Measurements from ENCODE around the gene SLC19A1.

SLC19A1 gene

DNA sequence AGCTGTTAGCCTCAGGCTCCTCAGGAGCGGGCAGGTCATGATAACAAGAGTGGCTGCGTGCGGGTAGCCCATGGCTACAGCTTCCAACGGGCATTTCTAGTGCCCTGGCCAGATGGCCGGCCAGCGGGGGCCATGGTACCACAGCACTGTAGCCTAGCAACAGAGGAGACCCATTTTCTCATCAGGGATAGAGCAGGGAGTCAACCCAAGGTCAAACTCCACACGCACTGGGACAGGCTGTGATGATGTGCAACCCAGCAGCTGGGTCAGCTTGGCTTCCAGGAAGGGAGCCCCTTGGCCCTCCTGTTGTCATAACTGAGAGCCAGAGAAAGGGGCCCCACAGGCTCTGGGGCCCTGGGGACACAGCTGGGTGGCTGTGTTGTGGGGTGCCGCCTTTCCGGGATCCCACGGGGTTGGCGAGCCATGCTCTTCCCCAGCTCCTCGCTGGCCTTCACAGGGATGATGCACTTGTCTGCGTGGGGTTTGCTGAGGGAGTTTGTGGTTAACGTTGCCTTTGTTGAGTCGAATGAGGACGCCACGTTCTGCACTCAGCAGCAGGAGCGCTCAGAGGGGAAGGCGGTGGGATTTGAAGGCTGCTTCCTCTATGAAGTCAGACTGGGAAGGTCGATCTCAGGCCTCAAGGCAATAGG lies 91.0 kb downstream of the SLC19A1 start:
- Histone ChIP-seq H3K79me2 (ENCODE audit: control insufficient read depth, insufficient read depth, low read length, unreplicated experiment) (no peaks in the 10 kb centered on the region), H3K27me3 (ENCODE audit: insufficient read depth, low read length) (no peaks in the 10 kb centered on the region; the same call in 1 of the 2 replicates), H3K36me3 (ENCODE audit: insufficient read depth, low read length) (no peaks in the 10 kb centered on the region)

DNA sequence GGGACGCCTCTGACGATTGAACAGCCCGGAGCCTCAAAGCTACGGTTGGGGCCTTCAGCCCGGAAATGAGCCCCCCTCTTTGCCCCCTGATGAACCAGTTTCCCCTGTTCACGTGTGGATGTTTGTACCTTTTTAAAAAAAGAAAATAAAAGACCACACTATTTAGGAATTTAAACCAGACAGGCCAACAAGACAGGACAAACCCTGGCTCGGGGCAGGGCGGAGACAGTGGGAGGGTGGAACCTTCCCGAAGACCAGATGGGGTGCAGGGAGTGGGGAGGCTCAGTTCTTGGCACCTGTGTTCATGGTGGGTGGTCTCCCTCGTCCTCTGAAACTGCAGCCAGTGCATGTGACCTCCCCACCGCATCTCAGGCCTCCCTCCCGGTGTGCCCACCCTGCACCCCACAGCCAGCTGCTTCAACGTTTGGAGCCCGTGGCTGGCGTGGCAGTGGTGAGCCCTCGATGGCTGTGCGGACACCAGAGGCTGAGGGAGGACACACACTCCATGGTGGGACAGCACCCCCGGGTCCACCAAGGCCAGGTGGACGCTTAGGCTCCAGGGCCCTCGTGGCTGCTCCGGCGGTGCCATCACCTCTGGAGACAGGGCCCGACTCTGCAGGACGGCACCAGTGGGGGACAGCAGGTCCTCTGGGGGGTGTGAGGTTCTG lies 91.7 kb downstream of the SLC19A1 start:
- Histone ChIP-seq H3K4me3 (ENCODE audit: low read depth, low read length) (no peak overlapping the region), H3K4me1 (ENCODE audit: control insufficient read depth, insufficient read depth, low read length, unreplicated experiment) (peaks cover 7% of the 10 kb centered on the region), H3K36me3 (ENCODE audit: insufficient read depth, low read length) (no peaks in the 10 kb centered on the region), H3K27me3 (ENCODE audit: insufficient read depth, low read length) (no peaks in the 10 kb centered on the region; the same call in 1 of the 2 replicates), H2AFZ (ENCODE audit: low read length, unreplicated experiment) (no peak overlapping the region), H3K79me2 (ENCODE audit: control insufficient read depth, insufficient read depth, low read length, unreplicated experiment) (no peaks in the 10 kb centered on the region), H3K27ac (ENCODE audit: low read depth, low read length) (no peak overlapping the region)

More for the DNA sequence above, 91.0 kb downstream of the SLC19A1 start:
- Histone ChIP-seq H3K4me3 (ENCODE audit: low read depth, low read length) (no peak overlapping the region), H2AFZ (ENCODE audit: low read length, unreplicated experiment) (no peak overlapping the region), H3K27ac (ENCODE audit: low read depth, low read length) (no peak overlapping the region), H3K4me1 (ENCODE audit: control insufficient read depth, insufficient read depth, low read length, unreplicated experiment) (peaks cover 10% of the 10 kb centered on the region)

DNA sequence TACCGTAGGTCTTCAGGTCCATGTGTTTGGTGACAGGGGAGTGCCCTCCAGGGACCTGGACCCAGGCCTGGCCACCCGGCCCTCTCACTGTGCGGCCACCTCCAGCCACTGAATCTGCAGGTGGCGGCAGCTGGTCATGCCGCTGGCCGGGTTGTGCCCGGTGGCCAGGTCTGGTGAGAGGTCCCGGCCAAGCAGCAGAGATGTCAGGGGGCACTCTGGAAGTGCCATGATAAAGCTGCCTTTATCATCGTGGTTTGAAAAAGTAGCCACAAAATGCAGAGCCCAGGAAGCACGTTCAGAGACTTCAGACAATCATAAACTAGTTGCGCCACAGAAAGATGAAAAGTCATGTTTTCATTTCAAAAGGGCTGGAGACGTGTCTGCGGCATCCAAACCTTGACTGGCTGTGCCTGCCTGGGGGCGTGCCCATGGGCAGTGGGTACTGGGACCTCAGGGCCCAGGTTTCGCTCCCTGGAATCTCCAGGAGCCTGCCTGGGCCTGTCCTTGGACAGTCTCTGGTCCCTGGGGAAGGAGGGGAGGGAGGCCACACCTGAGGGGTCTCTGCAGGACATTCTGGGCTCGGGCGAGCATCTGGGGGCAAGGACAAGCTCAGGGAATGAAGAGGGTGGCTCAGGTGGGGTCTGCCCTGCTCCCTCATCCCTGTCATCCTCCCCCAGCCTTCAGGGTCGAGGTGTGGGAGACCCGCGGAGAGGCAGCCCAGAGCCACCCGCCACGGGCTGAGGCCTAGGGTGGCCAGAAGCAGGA lies 92.4 kb downstream of the SLC19A1 start:
- H2AFZ ChIP-seq (ENCODE audit: low read length, unreplicated experiment), result no peak overlapping the region
- H3K4me3 ChIP-seq (ENCODE audit: low read depth, low read length), result no peak overlapping the region
- no peaks in the 10 kb centered on the region for H3K79me2 ChIP-seq (ENCODE audit: control insufficient read depth, insufficient read depth, low read length, unreplicated experiment)
- H3K27ac ChIP-seq (ENCODE audit: low read depth, low read length), result no peak overlapping the region
- H3K4me1 ChIP-seq (ENCODE audit: control insufficient read depth, insufficient read depth, low read length, unreplicated experiment), result peaks cover 1% of the 10 kb centered on the region
- no peaks in the 10 kb centered on the region; the same call in 1 of the 2 replicates for H3K27me3 ChIP-seq (ENCODE audit: insufficient read depth, low read length)
- no peaks in the 10 kb centered on the region for H3K36me3 ChIP-seq (ENCODE audit: insufficient read depth, low read length)

DNA sequence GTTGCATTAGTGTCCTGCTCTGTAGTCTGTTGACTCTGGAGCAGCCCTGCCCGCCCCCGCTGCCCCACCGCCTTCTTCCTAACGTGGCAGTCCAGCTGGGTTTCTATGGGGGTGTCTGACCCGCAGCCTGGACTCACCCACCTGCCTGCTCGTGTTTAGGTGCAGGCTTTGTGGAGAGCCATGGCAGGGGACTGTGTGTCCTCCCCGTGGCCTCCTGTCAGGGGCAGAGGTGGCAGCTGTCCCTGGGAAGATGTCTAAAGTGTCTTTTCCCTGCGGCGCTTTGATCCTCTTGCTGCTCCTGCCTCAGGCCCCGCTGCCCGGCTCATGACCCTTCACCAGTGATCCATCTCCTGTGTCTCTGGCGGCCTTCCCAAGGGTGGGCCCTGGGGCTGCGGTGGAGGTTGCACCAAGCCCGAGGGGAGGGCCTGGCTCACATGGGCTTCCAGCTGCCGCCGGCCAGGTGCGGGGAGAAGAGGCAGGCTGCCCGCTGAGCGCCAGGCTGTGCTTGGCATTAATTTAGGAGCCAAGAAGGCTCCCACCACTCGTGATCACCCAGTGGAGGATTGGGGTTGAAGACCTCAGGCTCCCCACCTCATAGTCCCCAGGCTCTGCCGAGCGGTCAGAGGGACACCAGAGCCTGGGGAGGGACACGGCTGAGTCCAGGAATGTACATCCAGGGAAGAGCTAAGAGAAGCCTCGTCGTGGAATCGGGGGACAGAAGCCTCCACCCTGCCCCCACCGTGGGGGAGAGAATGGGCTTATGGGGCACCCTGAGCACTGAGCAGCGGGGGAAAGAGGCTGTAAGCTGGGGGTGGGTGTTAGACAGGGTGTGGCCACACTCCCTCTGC lies 93.2 kb downstream of the SLC19A1 start:
- Histone ChIP-seq H3K27ac (ENCODE audit: low read depth, low read length) (no peak overlapping the region), H3K4me1 (ENCODE audit: control insufficient read depth, insufficient read depth, low read length, unreplicated experiment) (no peaks in the 10 kb centered on the region), H3K4me3 (ENCODE audit: low read depth, low read length) (no peak overlapping the region), H2AFZ (ENCODE audit: low read length, unreplicated experiment) (no peak overlapping the region), H3K36me3 (ENCODE audit: insufficient read depth, low read length) (no peaks in the 10 kb centered on the region), H3K27me3 (ENCODE audit: insufficient read depth, low read length) (no peaks in the 10 kb centered on the region; the same call in 1 of the 2 replicates), H3K79me2 (ENCODE audit: control insufficient read depth, insufficient read depth, low read length, unreplicated experiment) (no peaks in the 10 kb centered on the region)

DNA sequence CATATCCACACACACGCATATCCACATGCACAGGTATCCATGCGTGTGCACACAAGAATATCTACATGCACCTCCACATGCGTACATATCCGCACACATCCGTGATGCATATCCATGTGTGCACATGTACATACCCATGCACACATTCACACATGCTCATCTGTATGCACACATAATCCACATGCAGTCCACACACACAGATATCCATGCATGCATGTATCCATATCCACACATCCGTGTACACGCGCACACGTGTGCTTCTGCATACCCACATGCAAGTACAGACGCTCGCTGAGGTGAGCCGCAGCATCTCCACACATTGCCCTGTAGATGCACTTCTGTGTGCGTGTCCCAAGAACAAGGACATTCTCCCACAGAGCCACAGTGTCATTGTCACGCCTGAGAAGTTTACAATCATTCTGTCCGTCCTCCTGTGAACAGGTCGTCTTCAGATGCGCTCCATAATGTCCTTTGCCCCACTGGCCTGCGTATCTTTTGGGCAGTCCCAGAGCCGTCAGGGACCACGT lies 93.9 kb downstream of the SLC19A1 start:
- H3K36me3 ChIP-seq (ENCODE audit: insufficient read depth, low read length), result no peaks in the 10 kb centered on the region
- no peaks in the 10 kb centered on the region for H3K79me2 ChIP-seq (ENCODE audit: control insufficient read depth, insufficient read depth, low read length, unreplicated experiment)
- H3K27me3 ChIP-seq (ENCODE audit: insufficient read depth, low read length), result no peaks in the 10 kb centered on the region; the same call in 1 of the 2 replicates

More for the DNA sequence above, 93.9 kb downstream of the SLC19A1 start:
- Histone ChIP-seq H3K27ac (ENCODE audit: low read depth, low read length) (no peak overlapping the region), H3K4me3 (ENCODE audit: low read depth, low read length) (no peak overlapping the region), H2AFZ (ENCODE audit: low read length, unreplicated experiment) (no peak overlapping the region), H3K4me1 (ENCODE audit: control insufficient read depth, insufficient read depth, low read length, unreplicated experiment) (no peaks in the 10 kb centered on the region)

Measured in ACC112 (cell line).